H4 (cell line): ENCODE measurements around the gene PTGES. TPM values are rescaled to one million over a fixed set of nuclear protein-coding genes. Genes with fewer than 3 reads are reported as not detected.

Experiments
- DNase-seq: peaks from one replicate; pipeline ENCODE4 v3.0.0-alpha.2; 2015; ENCODE audit warnings: low spot score
- total RNA-seq: library from RNA; depleted of rRNA; stranded (reverse); fragments of >200 nt; shearing (Covaris generic); gene quantifications from 2 replicates; pipeline ENCODE4 v1.2.3, GENCODE V29; 2014; rRNA removed

The PTGES gene
- total RNA-seq, 1 experiment from 2014 or later: 13.0 TPM

DNA sequence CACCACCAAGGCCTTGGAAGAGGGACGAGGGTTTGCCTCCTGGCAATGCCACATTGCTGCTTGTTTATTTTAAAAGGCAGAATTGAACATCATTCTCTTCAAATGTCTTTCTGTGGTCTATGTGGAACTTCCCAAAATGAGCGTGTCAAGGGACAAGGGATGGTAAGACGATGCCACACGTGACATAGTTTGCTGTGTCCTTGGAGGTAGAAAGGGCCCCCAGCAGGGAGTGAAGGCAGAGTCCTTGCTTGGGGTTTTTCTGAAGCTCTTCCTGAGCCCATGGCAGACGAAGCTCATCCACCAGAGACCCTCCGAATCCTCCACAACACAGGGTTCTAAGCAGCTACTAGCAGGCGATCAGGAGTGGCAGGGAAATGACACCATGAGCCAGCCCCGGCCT, 59.1 kb downstream of the PTGES start:
- peak; percentile 43 for DNase-seq

DNA sequence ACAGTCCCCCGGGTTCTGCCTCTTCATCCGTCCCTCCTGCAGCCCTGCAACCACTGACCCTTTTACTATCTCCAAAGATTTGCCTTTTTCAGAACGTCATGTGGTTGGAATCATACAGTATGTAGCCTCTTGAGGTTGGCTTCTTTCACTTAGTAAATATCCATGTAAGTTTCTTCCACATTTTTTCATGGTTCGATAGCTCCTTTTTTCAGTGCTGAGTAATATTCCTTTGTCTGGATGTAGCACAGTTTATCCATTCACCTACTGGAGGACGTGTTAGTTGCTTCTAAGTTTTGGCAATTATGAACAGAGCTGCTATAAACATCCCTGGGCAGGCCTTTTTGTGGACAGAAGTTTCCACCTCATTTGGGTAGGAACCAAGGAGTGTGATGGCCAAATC, 60.3 kb downstream of the PTGES start:
- DNase-seq: no peak

Other genes starting within 250 kb of the PTGES start
- not detected in 2 replicates for gene C9orf50, start 131.9 kb downstream of the PTGES start, total RNA-seq
- gene NTMT1, start 126.9 kb downstream of the PTGES start, total RNA-seq: 42.0 and 47.8 TPM in 2 replicates
- gene ASB6, start 110.9 kb downstream of the PTGES start, total RNA-seq: 8.3 and 13.3 TPM in 2 replicates
- gene PRRX2, start 87.4 kb downstream of the PTGES start, total RNA-seq: 16.5 and 18.9 TPM in 2 replicates
- 45.5 and 57.7 TPM in 2 replicates for gene TOR1B, start 50.1 kb upstream of the PTGES start, total RNA-seq
- gene TOR1A, start 71.1 kb upstream of the PTGES start, total RNA-seq: 37.1 and 73.7 TPM in 2 replicates
- 52.7 and 58.8 TPM in 2 replicates for gene C9orf78, start 82.2 kb upstream of the PTGES start, total RNA-seq
- 2.6 and 2.8 TPM in 2 replicates for gene USP20, start 82.4 kb upstream of the PTGES start, total RNA-seq